AG10803 (cell line): ENCODE data around the gene PTPRO.
A peak's percentile ranks its signal among the peaks of the same experiment; 100 is the strongest.

Source experiments
- DNase-seq: peaks from one replicate; pipeline ENCODE4 v3.0.0; 2010; ENCODE audit warnings: low read depth
- H3K4me3 ChIP-seq: 2 replicates; pipeline ENCODE4 v1.5.1; 2011; ENCODE audit warnings: mild to moderate bottlenecking, low read length, control low read depth
- TF ChIP-seq, protein P1 (sequence below): conservative IDR thresholded peaks from 2 replicates; pipeline ENCODE4 v1.5.1; 2011; ENCODE audit warnings: mild to moderate bottlenecking, low read length, control low read depth, inconsistent platforms

PTPRO gene

DNA sequence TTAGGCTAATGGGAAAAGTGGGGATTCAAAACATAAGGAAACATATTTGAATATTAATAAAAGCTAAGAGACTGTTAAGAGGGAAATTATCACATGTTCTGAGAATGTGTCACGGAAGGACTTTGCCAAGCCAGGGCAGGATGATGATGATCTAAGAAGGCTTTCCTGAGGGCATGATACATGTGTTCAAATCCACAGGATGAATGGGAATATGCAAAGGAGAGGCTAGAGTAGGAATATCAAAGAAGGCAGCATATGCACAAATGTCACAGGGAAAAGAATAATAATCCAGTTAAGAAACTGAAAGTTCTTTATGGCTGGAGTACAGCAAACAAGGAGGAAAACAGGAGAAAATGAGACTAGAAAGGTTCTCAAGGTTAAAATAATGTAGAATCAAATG, 107.0 kb downstream of the PTPRO start:
- TF ChIP-seq, protein P1, sequence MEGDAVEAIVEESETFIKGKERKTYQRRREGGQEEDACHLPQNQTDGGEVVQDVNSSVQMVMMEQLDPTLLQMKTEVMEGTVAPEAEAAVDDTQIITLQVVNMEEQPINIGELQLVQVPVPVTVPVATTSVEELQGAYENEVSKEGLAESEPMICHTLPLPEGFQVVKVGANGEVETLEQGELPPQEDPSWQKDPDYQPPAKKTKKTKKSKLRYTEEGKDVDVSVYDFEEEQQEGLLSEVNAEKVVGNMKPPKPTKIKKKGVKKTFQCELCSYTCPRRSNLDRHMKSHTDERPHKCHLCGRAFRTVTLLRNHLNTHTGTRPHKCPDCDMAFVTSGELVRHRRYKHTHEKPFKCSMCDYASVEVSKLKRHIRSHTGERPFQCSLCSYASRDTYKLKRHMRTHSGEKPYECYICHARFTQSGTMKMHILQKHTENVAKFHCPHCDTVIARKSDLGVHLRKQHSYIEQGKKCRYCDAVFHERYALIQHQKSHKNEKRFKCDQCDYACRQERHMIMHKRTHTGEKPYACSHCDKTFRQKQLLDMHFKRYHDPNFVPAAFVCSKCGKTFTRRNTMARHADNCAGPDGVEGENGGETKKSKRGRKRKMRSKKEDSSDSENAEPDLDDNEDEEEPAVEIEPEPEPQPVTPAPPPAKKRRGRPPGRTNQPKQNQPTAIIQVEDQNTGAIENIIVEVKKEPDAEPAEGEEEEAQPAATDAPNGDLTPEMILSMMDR, result no peak
- H3K4me3 ChIP-seq, result no peak overlapping the region
- DNase-seq, result no peak

DNA sequence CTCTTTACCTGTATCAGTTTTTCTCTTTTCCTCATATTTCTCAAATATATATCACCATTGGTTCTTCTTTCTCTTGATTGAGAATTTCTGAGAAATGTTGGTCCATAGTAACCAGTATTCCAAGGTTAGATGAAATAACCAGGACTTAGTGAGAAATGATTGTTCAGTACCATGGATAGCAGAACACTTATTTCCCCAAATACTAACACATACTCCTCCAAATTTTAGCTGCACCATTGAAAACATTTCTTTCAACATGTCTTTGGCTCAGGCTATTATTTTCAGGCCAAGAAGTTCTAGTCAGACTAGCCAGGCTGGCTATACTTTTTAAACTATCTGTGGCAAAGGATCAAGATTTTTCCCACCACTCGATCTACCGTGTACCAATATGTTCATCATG, 113.3 kb downstream of the PTPRO start:
- peak; percentile 5 for DNase-seq
- TF ChIP-seq, protein P1, result no peak
- no peak overlapping the region for H3K4me3 ChIP-seq

DNA sequence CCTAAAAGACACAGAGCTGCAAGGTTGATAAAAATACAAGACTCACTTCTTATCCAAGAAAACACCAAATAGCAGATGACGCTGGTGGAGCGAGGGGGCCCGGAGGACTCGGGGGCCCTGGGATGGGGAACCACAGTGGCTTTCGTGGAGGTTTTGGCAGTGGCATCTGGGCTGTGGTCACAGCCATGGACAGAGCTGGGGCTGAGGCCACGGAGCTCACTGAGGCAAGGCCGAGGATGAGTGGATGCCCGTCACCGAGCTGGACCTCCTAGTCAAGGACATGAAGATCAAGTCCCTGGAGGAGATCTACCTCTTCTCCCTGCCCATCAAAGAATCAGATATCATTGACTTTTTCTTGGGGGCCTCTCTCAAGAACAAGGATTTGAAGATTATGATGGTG, 117.2 kb downstream of the PTPRO start:
- TF ChIP-seq, protein P1, result no peak
- H3K4me3 ChIP-seq, result no peak overlapping the region
- no peak for DNase-seq

DNA sequence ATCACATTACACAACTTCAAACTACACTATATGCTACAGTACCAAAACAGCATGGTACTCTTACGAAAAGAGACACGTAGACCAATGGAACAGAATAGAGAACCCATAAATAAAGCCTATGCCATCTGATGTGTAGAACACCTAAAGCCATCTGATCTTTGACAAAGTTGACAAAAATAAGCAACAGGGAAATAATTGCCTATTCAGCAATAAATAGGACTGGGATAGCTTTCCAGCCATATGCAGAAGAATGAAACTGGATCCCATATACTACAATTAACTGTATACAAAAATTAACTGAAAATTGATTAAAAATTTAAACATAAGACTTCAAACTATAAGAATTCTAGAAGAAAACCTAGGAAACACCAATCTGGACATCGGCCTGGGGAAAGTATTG, 120.7 kb downstream of the PTPRO start:
- H3K4me3 ChIP-seq, result no peak overlapping the region
- TF ChIP-seq, protein P1, result no peak
- no peak for DNase-seq

DNA sequence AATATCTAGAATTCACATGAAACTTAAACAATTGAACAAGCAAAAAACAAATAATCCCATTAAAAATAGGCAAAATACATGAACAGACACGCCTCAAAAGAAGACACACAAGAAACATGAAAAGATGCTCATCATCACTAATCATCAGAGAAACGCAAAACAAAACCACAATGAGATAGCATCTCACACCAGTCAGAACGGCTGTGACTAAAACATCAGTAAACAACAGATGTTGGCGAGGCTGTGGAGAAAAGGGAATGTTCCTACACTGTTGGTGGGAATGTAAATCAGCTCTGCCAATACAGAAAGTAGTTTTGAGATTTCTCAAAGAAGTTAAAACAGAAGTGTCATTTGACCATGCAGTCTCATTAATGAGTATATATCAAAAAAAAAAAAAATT, 121.3 kb downstream of the PTPRO start:
- DNase-seq, result no peak
- no peak overlapping the region for H3K4me3 ChIP-seq
- TF ChIP-seq, protein P1, result no peak

DNA sequence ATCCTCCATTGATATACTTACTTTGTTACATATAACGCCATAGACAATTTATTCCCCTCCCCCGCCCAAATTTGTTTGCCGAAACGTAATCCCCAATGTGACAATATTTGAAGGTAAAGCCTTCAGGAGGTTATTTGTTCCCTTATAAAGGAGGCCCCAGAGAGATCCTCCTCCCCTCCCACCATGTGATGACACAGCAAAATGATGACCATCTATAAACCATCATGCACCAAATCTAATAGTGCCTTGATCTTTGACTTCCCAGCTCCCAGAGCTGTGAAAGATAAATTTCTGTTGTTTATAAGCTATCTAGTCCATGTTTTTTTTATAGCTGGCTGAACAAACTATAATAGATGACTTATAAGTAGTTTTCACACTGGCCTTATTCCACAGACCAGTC, 122.2 kb downstream of the PTPRO start:
- DNase-seq, result no peak
- TF ChIP-seq, protein P1, result no peak
- no peak overlapping the region for H3K4me3 ChIP-seq

DNA sequence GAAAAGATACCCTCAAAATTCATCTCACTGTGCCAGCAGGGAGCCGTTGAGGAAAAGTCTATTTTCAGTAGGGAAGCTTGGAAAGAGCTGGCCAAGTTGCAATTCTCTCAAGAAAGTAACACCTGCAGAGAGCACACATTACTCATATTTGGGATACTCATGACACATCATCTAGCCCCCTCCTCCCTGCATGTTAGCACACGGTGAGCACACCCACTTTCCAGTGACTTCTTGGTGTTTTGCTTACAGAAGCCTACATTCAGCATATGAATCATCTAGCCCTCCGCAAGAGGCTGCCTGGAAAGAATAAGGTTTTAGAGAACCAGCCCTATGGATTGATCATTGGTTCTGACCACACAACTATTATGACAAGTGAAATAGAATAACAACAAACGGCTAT, 124.5 kb downstream of the PTPRO start:
- no peak for DNase-seq
- TF ChIP-seq, protein P1, result no peak
- H3K4me3 ChIP-seq, result no peak overlapping the region
